GM12892 (cell line): Measurements from ENCODE around the gene SLC16A1.

Experiments used
- POLR2A ChIP-seq: IDR thresholded peaks from 2 replicates; pipeline ENCODE4 v1.6.1; 2011; ENCODE audit warnings: low read depth, low read length, control low read depth
- TAF1 ChIP-seq: IDR thresholded peaks from 2 replicates; pipeline ENCODE4 v1.6.1; 2011; ENCODE audit warnings: low read depth, mild to moderate bottlenecking, control low read depth, low read length, borderline replicate concordance

GRCh38 chr1:112988367-112988766 is 32.4 kb upstream of the SLC16A1 start:
- no peak for TF ChIP-seq TAF1
- TF ChIP-seq POLR2A: no peak
